ENCODE results near the gene COX19.

GRCh38 chr7:1021931-1022330 is 46.6 kb upstream of the COX19 start:
- TF ChIP-seq JUND (IDR thresholded peaks at IDR 0.05) (no peak), EZH2 (IDR thresholded peaks at IDR 0.05) (no peak), YY1 (IDR thresholded peaks at IDR 0.05; ENCODE audit: extremely low read depth, insufficient replicate concordance, low read depth, low read length) (no peak), CTCF (IDR thresholded peaks at IDR 0.05 in 2 of 3, conservative IDR thresholded peaks at IDR 0.05 in 1 of 3; ENCODE audit: borderline replicate concordance in 1 of 3, insufficient read depth in 1 of 3, low read depth in 2 of 3, low read length in 2 of 3) (no peak), ZFX (IDR thresholded peaks at IDR 0.05) (no peak), REST (IDR thresholded peaks at IDR 0.05; ENCODE audit: low read depth) (no peak), POLR2A (IDR thresholded peaks at IDR 0.05; ENCODE audit: borderline replicate concordance, extremely low read depth, insufficient read depth, insufficient read length) (no peak), SP1 (IDR thresholded peaks at IDR 0.05; ENCODE audit: low read depth) (no peak), POLR2AphosphoS5 (IDR thresholded peaks at IDR 0.05; ENCODE audit: low read depth, low read length) (0 out of 2 replicates have a peak, but pooled peaks have one; percentile 12), ZBTB33 (IDR thresholded peaks at IDR 0.05; ENCODE audit: extremely low read depth, insufficient replicate concordance, low read length) (no peak), FOSL1 (IDR thresholded peaks at IDR 0.05; ENCODE audit: low read depth) (no peak), ELF1 (IDR thresholded peaks at IDR 0.05; ENCODE audit: borderline replicate concordance, low read depth) (no peak)

All from HCT116 (cell line).